Measurements from ENCODE around the gene TAS2R5.

Gene TAS2R5

GRCh38 chr7:141840708-141841107 lies 50.7 kb downstream of the TAS2R5 start:
- TF ChIP-seq POLR2AphosphoS5 (IDR thresholded peaks at IDR 0.05; ENCODE audit: low read depth, low read length) (no peak), REST (IDR thresholded peaks at IDR 0.05; ENCODE audit: insufficient read depth in 1 of 2, low read depth in 2 of 2, low read length in 2 of 2) (no peak), FOXP2 (optimal IDR thresholded peaks at IDR 0.05; ENCODE audit: borderline replicate concordance, extremely low read depth, extremely low read length, insufficient read depth) (no peak), TAF1 (IDR thresholded peaks at IDR 0.05; ENCODE audit: borderline replicate concordance, insufficient read depth, low read length) (no peak)
